AG04449 (cell line): ENCODE measurements around the gene MAP4.
"Not testable (repeated sequence)": the region's sequence is repeated elsewhere in the genome, so short reads cannot be mapped to it uniquely, and the experiment has no call there.

Source experiments
- CTCF ChIA-PET: fragments of 350-600 bp; formaldehyde crosslinking; extraction: SDS; loops from one replicate; lab custom pipeline; 2021; ENCODE audit warnings: antibody characterized with exemption; lab: Yijun Ruan, JAX
- POLR2A ChIA-PET: fragments of 400-600, 350-600 bp; formaldehyde crosslinking; extraction: SDS; loops from one replicate; lab custom pipeline; 2020; ENCODE audit warnings: antibody characterized with exemption, inconsistent platforms; lab: Yijun Ruan, JAX
- DNase-seq: peaks from one replicate; pipeline ENCODE4 v3.0.0-alpha.2; 2010; ENCODE audit warnings: low read depth, low spot score
- H3K4me3 ChIP-seq: 2 replicates; pipeline ENCODE4 v1.5.1; 2011; ENCODE audit warnings: low read depth, mild to moderate bottlenecking, control low read depth, low read length
- CTCF ChIP-seq: IDR thresholded peaks from one replicate; pipeline ENCODE4 v1.5.1; 2011; ENCODE audit warnings: mild to moderate bottlenecking, moderate library complexity, low read length, control low read depth, inconsistent platforms; ENCODE audit not compliant: insufficient read depth; ENCODE audit errors: missing control alignments

MAP4 gene

GRCh38 chr3:48016301-48016973 is at the start of gene MAP4:
Gene MAP4 (minus strand): TSS chr3:48016416. CDS start chr3:47998860, 17,556 bp downstream.
- ChIA-PET POLR2A (no interaction called here), CTCF (no interaction called here)
- TF ChIP-seq CTCF, result no peak
- no peak within 1 kb of the TSS for H3K4me3 ChIP-seq
- DNase-seq, result no peak

GRCh38 chr3:48065035-48065434 is 48.8 kb upstream of the MAP4 start:
- CTCF ChIA-PET, result no interaction called here
- no peak for DNase-seq
- no peak overlapping the region for H3K4me3 ChIP-seq
- POLR2A ChIA-PET, result no interaction called here
- no peak for TF ChIP-seq CTCF

GRCh38 chr3:48064292-48064829 is 48.1 kb upstream of the MAP4 start:
- TF ChIP-seq CTCF, result no peak
- no peak for DNase-seq
- ChIA-PET CTCF (no interaction called here), POLR2A (no interaction called here)
- no peak overlapping the region for H3K4me3 ChIP-seq

- DNase-seq, POLR2A ChIA-PET, H3K4me3 ChIP-seq, CTCF ChIA-PET: not testable (repeated sequence)
Observed at GRCh38 chr3:48061586-48061985, 45.4 kb upstream of the MAP4 start.

- no peak for DNase-seq
- ChIA-PET POLR2A (no interaction called here), CTCF (no interaction called here)
- no peak overlapping the region for H3K4me3 ChIP-seq
- no peak for TF ChIP-seq CTCF
Observed at GRCh38 chr3:48058091-48058490, 41.9 kb upstream of the MAP4 start.

GRCh38 chr3:48057521-48057920 is 41.3 kb upstream of the MAP4 start:
- H3K4me3 ChIP-seq, result no peak overlapping the region
- no peak for DNase-seq
- POLR2A ChIA-PET, result no interaction called here
- CTCF ChIA-PET, result no interaction called here
- TF ChIP-seq CTCF, result no peak
